Measurements from ENCODE around the gene PSMC3. TPM values are rescaled to one million over a fixed set of nuclear protein-coding genes. Genes with fewer than 3 reads are reported as not detected.

PSMC3 gene
- total RNA-seq, 1 experiment from 2014 or later, result 179 TPM

DNA sequence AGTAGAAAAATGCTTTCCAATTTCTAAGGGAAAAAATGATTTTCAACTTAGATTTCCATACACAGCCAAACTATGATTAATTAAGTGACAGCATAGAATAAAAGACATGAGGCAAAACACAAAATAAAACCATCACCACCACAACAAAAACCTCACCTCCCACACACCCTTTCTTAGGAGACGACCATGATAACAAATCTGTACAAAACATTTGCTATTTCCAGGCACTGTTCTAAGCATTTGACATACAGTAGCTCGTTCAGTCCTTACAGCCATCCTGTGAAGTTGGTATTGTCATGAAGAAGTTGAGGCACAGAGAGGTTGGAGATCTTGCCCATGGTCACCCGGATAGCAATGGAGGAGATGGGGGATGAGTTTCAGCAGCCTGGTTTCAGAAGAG is 56.6 kb downstream of the PSMC3 start:
- DNase-seq, result no peak
- H3T11ph ChIP-seq (ENCODE audit: low read length), result no peak overlapping the region
- H3K79me1 ChIP-seq (ENCODE audit: insufficient read depth, low read depth, low read length, poor library complexity, severe bottlenecking), result no peaks in the 10 kb centered on the region
- H2AFZ ChIP-seq (ENCODE audit: low read length), result no peak overlapping the region
- H4K5ac ChIP-seq (ENCODE audit: insufficient read length, low read depth, low read length), result no peak overlapping the region
- TF ChIP-seq, protein P1, sequence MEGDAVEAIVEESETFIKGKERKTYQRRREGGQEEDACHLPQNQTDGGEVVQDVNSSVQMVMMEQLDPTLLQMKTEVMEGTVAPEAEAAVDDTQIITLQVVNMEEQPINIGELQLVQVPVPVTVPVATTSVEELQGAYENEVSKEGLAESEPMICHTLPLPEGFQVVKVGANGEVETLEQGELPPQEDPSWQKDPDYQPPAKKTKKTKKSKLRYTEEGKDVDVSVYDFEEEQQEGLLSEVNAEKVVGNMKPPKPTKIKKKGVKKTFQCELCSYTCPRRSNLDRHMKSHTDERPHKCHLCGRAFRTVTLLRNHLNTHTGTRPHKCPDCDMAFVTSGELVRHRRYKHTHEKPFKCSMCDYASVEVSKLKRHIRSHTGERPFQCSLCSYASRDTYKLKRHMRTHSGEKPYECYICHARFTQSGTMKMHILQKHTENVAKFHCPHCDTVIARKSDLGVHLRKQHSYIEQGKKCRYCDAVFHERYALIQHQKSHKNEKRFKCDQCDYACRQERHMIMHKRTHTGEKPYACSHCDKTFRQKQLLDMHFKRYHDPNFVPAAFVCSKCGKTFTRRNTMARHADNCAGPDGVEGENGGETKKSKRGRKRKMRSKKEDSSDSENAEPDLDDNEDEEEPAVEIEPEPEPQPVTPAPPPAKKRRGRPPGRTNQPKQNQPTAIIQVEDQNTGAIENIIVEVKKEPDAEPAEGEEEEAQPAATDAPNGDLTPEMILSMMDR (conservative IDR thresholded peaks at IDR 0.05), result no peak
- no peak overlapping the region for H3K18ac ChIP-seq (ENCODE audit: insufficient read length, low read depth, low read length)
- no peaks in the 10 kb centered on the region for H3K4me1 Mint-ChIP-seq
- no peak overlapping the region for H3K56ac ChIP-seq (ENCODE audit: insufficient read length, low read depth, low read length)
- no peak overlapping the region for H2AK5ac ChIP-seq (ENCODE audit: insufficient read length, low read length)
- no peak overlapping the region for H2BK20ac ChIP-seq (ENCODE audit: low read depth, low read length, poor library complexity, severe bottlenecking)
- no CpG with 5 or more reads among the region's 3 CpGs for WGBS (ENCODE audit: extremely low coverage, insufficient read length, low lambda C conversion rate)
- no peak overlapping the region for H3K27ac ChIP-seq (ENCODE audit: insufficient read length, low read depth, low read length)
- no peak overlapping the region for H3K4ac ChIP-seq (ENCODE audit: low read depth, low read length)
- H3K9ac ChIP-seq (ENCODE audit: extremely low read depth, insufficient read length, low read length), result no peak overlapping the region
- no peaks in the 10 kb centered on the region for H3K4me1 ChIP-seq (ENCODE audit: insufficient read depth, low read length)
- H3K79me2 ChIP-seq (ENCODE audit: insufficient read depth, low read length), result no peaks in the 10 kb centered on the region
- no peaks in the 10 kb centered on the region; the same call in none of the 2 replicates for H3K27me3 Mint-ChIP-seq (ENCODE audit: low read depth)
- no peak overlapping the region for H3K27ac Mint-ChIP-seq
- H4K8ac ChIP-seq (replicated peaks; ENCODE audit: insufficient read length, low read depth, low read length), result no peak overlapping the region
- H3K4me2 ChIP-seq (ENCODE audit: insufficient read depth, insufficient read length, low read length), result no peak overlapping the region
- no peak overlapping the region for H3K4me3 Mint-ChIP-seq
- H2BK15ac ChIP-seq (ENCODE audit: low read depth, low read length), result no peak overlapping the region
- no peak overlapping the region for H2BK5ac ChIP-seq (ENCODE audit: insufficient read length, low read length)
- no peaks in the 10 kb centered on the region for H3K23me2 ChIP-seq (ENCODE audit: insufficient read length, low read depth, low read length, poor library complexity, severe bottlenecking)
- no peaks in the 10 kb centered on the region for H3K27me3 ChIP-seq (ENCODE audit: insufficient read depth, low read length)
- H4K91ac ChIP-seq (ENCODE audit: insufficient read length, low read depth, low read length), result no peak overlapping the region
- no peaks in the 10 kb centered on the region for H3K36me3 Mint-ChIP-seq (ENCODE audit: insufficient read depth in 1 of 3, low read depth in 3 of 3)
- H2BK12ac ChIP-seq (ENCODE audit: insufficient read length, low read depth, low read length), result no peak overlapping the region
- H3K14ac ChIP-seq (ENCODE audit: insufficient read depth, low read length), result no peak overlapping the region
- H3K23ac ChIP-seq (ENCODE audit: insufficient read length, low read depth, low read length), result no peak overlapping the region
- H3K9me3 ChIP-seq (ENCODE audit: control insufficient read depth, low read depth, low read length), result no peaks in the 10 kb centered on the region
- no peaks in the 10 kb centered on the region for H3K9me3 Mint-ChIP-seq
- H4K20me1 ChIP-seq (ENCODE audit: control insufficient read depth, insufficient read depth, insufficient read length), result no peaks in the 10 kb centered on the region
- no peak overlapping the region for H2BK120ac ChIP-seq (ENCODE audit: low read depth, low read length, poor library complexity, severe bottlenecking)

Small RNA genes within 50 kb of the gene (microRNA-seq; reads per million reads assigned to microRNA genes)
- gene MIR4487 (ENCODE audit: borderline microRNAs expressed), result not detected

Other genes starting within 250 kb of the PSMC3 start
- gene ARFGAP2, start 249.6 kb downstream of the PSMC3 start, total RNA-seq (2021), result 65.1 and 72.3 TPM in 2 replicates
- gene PACSIN3, start 240.0 kb downstream of the PSMC3 start, total RNA-seq (2021), result 62.2 and 63.0 TPM in 2 replicates
- gene DDB2, start 211.5 kb downstream of the PSMC3 start, total RNA-seq (2021), result 65.0 and 67.0 TPM in 2 replicates
- 29.3 and 29.5 TPM in 2 replicates for gene ACP2, start 177.6 kb downstream of the PSMC3 start, total RNA-seq (2021)
- 25.2 and 26.3 TPM in 2 replicates for gene NR1H3, start 168.4 kb downstream of the PSMC3 start, total RNA-seq (2021)
- gene MADD, start 156.3 kb downstream of the PSMC3 start, total RNA-seq (2021), result 36.9 and 41.0 TPM in 2 replicates
- not detected in 2 replicates for gene MYBPC3, start 73.7 kb downstream of the PSMC3 start, total RNA-seq (2021)
- gene SPI1, start 47.9 kb downstream of the PSMC3 start, total RNA-seq (2021), result not detected in 2 replicates
- 25.8 and 29.2 TPM in 2 replicates for gene SLC39A13, start 17.8 kb downstream of the PSMC3 start, total RNA-seq (2021)
- 0.48 TPM in 1 of 2 replicates, not detected in the other for gene RAPSN, start 22.7 kb upstream of the PSMC3 start, total RNA-seq (2021)
- 211 and 217 TPM in 2 replicates for gene CELF1, start 126.7 kb upstream of the PSMC3 start, total RNA-seq (2021)
- 66.0 and 72.9 TPM in 2 replicates for gene PTPMT1, start 139.2 kb upstream of the PSMC3 start, total RNA-seq (2021)
- gene KBTBD4, start 152.5 kb upstream of the PSMC3 start, total RNA-seq (2021), result 15.2 and 15.9 TPM in 2 replicates
- 130 and 144 TPM in 2 replicates for gene NDUFS3, start 152.6 kb upstream of the PSMC3 start, total RNA-seq (2021)
- 0.31 and 0.37 TPM in 2 replicates for gene FAM180B, start 160.2 kb upstream of the PSMC3 start, total RNA-seq (2021)
- gene C1QTNF4, start 168.0 kb upstream of the PSMC3 start, total RNA-seq (2021), result 5.7 and 8.7 TPM in 2 replicates
- gene MTCH2, start 216.1 kb upstream of the PSMC3 start, total RNA-seq (2021), result 174 and 176 TPM in 2 replicates